Parathyroid adenoma (tissue), 2 donors: ENCODE results near the gene ITPR3.

Experiments
- H2AFZ ChIP-seq: fragments of 300-600 bp; sonication (generic); one replicate; pipeline ENCODE4 v1.7.0; 2017; ENCODE audit warnings: antibody characterized with exemption, mild to moderate bottlenecking
- H3K27ac ChIP-seq: fragments of 300-600 bp; sonication (generic); one replicate; pipeline ENCODE4 v1.7.0; 2017
- H3K27me3 ChIP-seq: fragments of 300-600 bp; sonication (generic); one replicate; pipeline ENCODE4 v1.7.0; 2017; ENCODE audit warnings: low read length; ENCODE audit not compliant: control insufficient read depth, insufficient read depth
- H3K36me3 ChIP-seq: fragments of 300-600 bp; sonication (generic); one replicate; pipeline ENCODE4 v1.7.0; 2017; ENCODE audit warnings: low read length; ENCODE audit not compliant: control insufficient read depth, insufficient read depth
- H3K4me1 ChIP-seq: fragments of 300-600 bp; sonication (generic); one replicate; pipeline ENCODE4 v1.7.0; 2017; ENCODE audit warnings: control low read depth
- H3K4me2 ChIP-seq: fragments of 300-600 bp; sonication (generic); one replicate; pipeline ENCODE4 v1.7.0; 2017; ENCODE audit warnings: low read length
- H3K4me3 ChIP-seq: fragments of 300-600 bp; sonication (generic); one replicate; pipeline ENCODE4 v1.7.0; 2017; ENCODE audit warnings: low read depth, low read length
- H3K79me2 ChIP-seq: fragments of 300-600 bp; sonication (generic); one replicate; pipeline ENCODE4 v1.7.0; 2017; ENCODE audit warnings: control low read depth
- H3K9ac ChIP-seq: fragments of 300-600 bp; sonication (generic); one replicate; pipeline ENCODE4 v1.7.0; 2017; ENCODE audit warnings: mild to moderate bottlenecking
- H3K9me3 ChIP-seq: fragments of 300-600 bp; sonication (generic); one replicate; pipeline ENCODE4 v1.7.0; 2017; ENCODE audit warnings: low read length; ENCODE audit not compliant: control insufficient read depth
- TF ChIP-seq, protein P1 (sequence below): fragments of 300-600 bp; sonication (generic); IDR thresholded peaks from one replicate; pipeline ENCODE4 v1.7.0; 2017; ENCODE audit warnings: antibody characterized with exemption, mild to moderate bottlenecking
- donor health status: primary hyperparathyroidism.

Gene ITPR3

GRCh38 chr6:33642897-33643296, 21.8 kb downstream of the ITPR3 start:
- Histone ChIP-seq H3K79me2 (no peaks in the 10 kb centered on the region), H3K27me3 (no peaks in the 10 kb centered on the region), H3K4me2 (no peak overlapping the region), H3K9ac (no peak overlapping the region), H3K4me1 (no peaks in the 10 kb centered on the region), H3K27ac (no peak overlapping the region), H3K36me3 (no peaks in the 10 kb centered on the region), H2AFZ (no peak overlapping the region), H3K9me3 (no peaks in the 10 kb centered on the region), H3K4me3 (no peak overlapping the region)
- TF ChIP-seq, protein P1, sequence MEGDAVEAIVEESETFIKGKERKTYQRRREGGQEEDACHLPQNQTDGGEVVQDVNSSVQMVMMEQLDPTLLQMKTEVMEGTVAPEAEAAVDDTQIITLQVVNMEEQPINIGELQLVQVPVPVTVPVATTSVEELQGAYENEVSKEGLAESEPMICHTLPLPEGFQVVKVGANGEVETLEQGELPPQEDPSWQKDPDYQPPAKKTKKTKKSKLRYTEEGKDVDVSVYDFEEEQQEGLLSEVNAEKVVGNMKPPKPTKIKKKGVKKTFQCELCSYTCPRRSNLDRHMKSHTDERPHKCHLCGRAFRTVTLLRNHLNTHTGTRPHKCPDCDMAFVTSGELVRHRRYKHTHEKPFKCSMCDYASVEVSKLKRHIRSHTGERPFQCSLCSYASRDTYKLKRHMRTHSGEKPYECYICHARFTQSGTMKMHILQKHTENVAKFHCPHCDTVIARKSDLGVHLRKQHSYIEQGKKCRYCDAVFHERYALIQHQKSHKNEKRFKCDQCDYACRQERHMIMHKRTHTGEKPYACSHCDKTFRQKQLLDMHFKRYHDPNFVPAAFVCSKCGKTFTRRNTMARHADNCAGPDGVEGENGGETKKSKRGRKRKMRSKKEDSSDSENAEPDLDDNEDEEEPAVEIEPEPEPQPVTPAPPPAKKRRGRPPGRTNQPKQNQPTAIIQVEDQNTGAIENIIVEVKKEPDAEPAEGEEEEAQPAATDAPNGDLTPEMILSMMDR: no peak

GRCh38 chr6:33651403-33651802, 30.3 kb downstream of the ITPR3 start:
- Histone ChIP-seq H3K27ac (no peak overlapping the region), H3K27me3 (no peaks in the 10 kb centered on the region), H3K79me2 (no peaks in the 10 kb centered on the region), H2AFZ (no peak overlapping the region), H3K36me3 (no peaks in the 10 kb centered on the region), H3K4me2 (no peak overlapping the region), H3K4me3 (no peak overlapping the region), H3K9me3 (no peaks in the 10 kb centered on the region), H3K4me1 (no peaks in the 10 kb centered on the region), H3K9ac (no peak overlapping the region)
- TF ChIP-seq, protein P1: no peak

DNA sequence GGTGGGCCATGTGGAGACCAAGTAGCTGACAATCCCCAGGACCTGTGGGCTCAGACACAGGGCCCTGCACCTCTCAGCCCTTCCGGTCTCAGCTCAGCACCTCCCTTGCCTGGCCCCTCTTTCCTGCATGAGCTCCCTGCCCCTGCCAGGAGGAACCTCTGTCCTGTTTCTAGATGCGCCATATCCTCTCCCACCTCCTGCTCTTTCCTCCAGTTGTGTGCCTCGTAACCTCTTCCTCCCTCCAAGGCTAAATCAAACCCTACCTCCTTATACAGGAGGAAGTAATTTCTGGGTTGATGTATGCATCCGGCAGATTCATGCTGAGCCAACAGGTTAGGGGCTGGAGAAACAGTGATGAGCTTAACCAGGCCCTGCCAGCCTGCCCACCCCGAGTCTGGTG, 30.9 kb downstream of the ITPR3 start:
- Histone ChIP-seq H3K4me2 (no peak overlapping the region), H3K4me3 (no peak overlapping the region), H2AFZ (no peak overlapping the region), H3K9me3 (no peaks in the 10 kb centered on the region), H3K27me3 (no peaks in the 10 kb centered on the region), H3K9ac (no peak overlapping the region), H3K4me1 (no peaks in the 10 kb centered on the region), H3K79me2 (no peaks in the 10 kb centered on the region), H3K36me3 (no peaks in the 10 kb centered on the region), H3K27ac (no peak overlapping the region)
- TF ChIP-seq, protein P1: no peak

DNA sequence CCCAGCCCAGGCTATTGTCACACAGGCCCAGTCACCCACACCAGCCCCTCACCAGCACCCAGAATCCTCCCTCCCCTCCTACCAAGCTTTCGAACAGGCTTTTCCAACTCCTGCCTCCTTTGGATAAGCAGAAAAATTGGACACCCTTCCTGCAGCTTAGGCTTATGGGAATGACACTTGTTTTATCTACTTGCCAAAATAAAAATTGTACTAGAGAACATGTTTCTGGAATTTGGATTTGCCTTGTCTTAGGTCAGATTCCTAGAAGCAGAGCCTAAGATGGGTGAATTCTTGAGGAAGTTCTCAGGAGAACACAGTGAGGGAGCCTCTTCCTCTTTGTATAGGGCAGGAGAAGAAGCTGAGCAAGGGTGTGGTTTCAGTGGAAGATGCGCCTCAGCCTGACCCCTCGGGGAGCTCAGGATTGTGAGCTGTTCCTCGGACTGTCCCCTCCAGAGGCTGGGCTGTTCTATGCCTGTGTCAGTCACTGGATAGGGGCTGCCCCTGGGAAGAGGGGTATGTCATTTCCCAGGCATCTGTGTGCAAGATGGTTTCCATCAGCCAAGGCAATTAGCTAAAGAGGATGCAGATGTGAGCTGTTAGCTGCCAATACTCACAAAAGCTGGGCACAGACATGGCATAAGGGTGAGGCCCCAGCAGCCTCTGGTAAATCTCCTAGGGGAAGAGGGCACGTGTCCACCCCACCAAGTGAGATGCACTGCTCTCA, 33.9 kb downstream of the ITPR3 start:
- H3K4me3 ChIP-seq: no peak overlapping the region
- no peak overlapping the region for H3K9ac ChIP-seq
- TF ChIP-seq, protein P1: no peak
- no peaks in the 10 kb centered on the region for H3K27me3 ChIP-seq
- no peak overlapping the region for H3K4me2 ChIP-seq
- H3K9me3 ChIP-seq: no peaks in the 10 kb centered on the region
- no peaks in the 10 kb centered on the region for H3K36me3 ChIP-seq
- no peaks in the 10 kb centered on the region for H3K4me1 ChIP-seq
- H3K79me2 ChIP-seq: no peaks in the 10 kb centered on the region
- H3K27ac ChIP-seq: no peak overlapping the region
- no peak overlapping the region for H2AFZ ChIP-seq

DNA sequence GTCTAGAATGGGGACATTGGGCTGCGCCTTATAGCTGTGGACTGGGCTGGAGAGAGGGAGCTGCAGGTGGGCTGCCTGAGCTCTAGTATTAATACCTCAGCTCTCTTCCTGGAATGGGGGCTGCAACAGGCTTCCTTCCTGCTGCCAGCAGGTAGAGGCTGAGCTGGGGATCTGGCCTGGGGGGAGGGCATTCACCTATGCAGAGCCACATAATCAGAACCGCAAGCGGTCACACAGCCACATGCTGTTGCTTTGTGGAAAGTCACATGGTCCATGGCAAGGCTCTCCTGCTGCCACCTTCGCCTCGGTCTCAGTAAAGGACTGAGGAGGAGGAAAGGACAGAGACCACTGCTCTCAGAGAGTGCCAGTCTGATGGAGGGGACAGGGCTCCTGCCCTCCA, 35.7 kb downstream of the ITPR3 start:
- Histone ChIP-seq H3K79me2 (no peaks in the 10 kb centered on the region), H3K4me1 (no peaks in the 10 kb centered on the region), H3K27me3 (no peaks in the 10 kb centered on the region), H3K36me3 (no peaks in the 10 kb centered on the region), H3K27ac (no peak overlapping the region), H3K4me2 (no peak overlapping the region), H3K4me3 (no peak overlapping the region), H3K9me3 (no peaks in the 10 kb centered on the region), H3K9ac (no peak overlapping the region), H2AFZ (no peak overlapping the region)
- TF ChIP-seq, protein P1: no peak
